Tibial nerve (tissue), 4 donors: Measurements from ENCODE around the gene HSBP1. TPM values are rescaled to one million over a fixed set of nuclear protein-coding genes. Genes with fewer than 3 reads are reported as not detected.

Experiments used
- DNase-seq, 2 donors: peaks; one replicate each; pipeline ENCODE4 v3.0.0-alpha.2; 2019; ENCODE audit warnings: low spot score in 2 of 2
- H3K27ac ChIP-seq, 4 donors: fragments of 200-600 bp; sonication (generic) in 3 of 4; one replicate each; pipeline ENCODE4 v1.5.1; 2017 to 2019; ENCODE audit warnings: mild to moderate bottlenecking in 1 of 4
- H3K27me3 ChIP-seq, 2 donors: fragments of 200-600 bp; sonication (generic) in 1 of 2; one replicate each; pipeline versions ENCODE4 v1.5.1 to v1.6.0; 2017 to 2019
- H3K36me3 ChIP-seq, 3 donors: fragments of 200-600 bp; sonication (generic); one replicate each; pipeline ENCODE4 v1.5.1; 2018 to 2019
- H3K4me1 ChIP-seq, 4 donors: fragments of 200-600 bp; sonication (generic) in 3 of 4; one replicate each; pipeline ENCODE4 v1.5.1; 2017 to 2019
- H3K4me3 ChIP-seq, 4 donors: fragments of 200-600 bp; sonication (generic) in 3 of 4; one replicate each; pipeline ENCODE4 v1.5.1; 2017 to 2019; ENCODE audit warnings: mild to moderate bottlenecking in 1 of 4, moderate library complexity in 1 of 4
- H3K9me3 ChIP-seq, 4 donors: fragments of 200-600 bp; sonication (generic) in 3 of 4; one replicate each; pipeline ENCODE4 v1.5.1; 2017 to 2019
- EP300 ChIP-seq, 2 donors: sonication (generic); formaldehyde crosslinking; IDR thresholded peaks; one replicate each; pipeline ENCODE4 v1.6.1; 2017; ENCODE audit warnings: antibody characterized with exemption in 2 of 2, mild to moderate bottlenecking in 1 of 2
- POLR2A ChIP-seq, 2 donors: fragments of 450-650 bp; IDR thresholded peaks; one replicate each; pipeline ENCODE4 v1.6.1; 2017; ENCODE audit warnings: antibody characterized with exemption in 2 of 2, mild to moderate bottlenecking in 2 of 2, moderate library complexity in 2 of 2
- WGBS, 2 donors: methylation state at CpG; one replicate each; pipeline ENCODE4 v1.1.5; 2018; 5-methylcytosine and 5-hydroxymethylcytosine counted together
- total RNA-seq, 4 donors: library from RNA; depleted of rRNA; stranded (reverse); fragments of >200 nt; gene quantifications; one replicate each; pipeline ENCODE4 v1.1.0, GENCODE V29; 2016
- TF ChIP-seq, protein P1 (sequence below), 5 experiments: fragments of 200-600 bp in 3 of 5; fragments of 450-650 bp in 2 of 5; sonication (generic) in 3 of 5; IDR thresholded peaks; one replicate each; pipeline ENCODE4 v1.5.1; 2016 to 2019; ENCODE audit warnings: antibody characterized with exemption in 5 of 5, mild to moderate bottlenecking in 3 of 5, moderate library complexity in 2 of 5

HSBP1 gene
- total RNA-seq, 4 donors from 2014 or later, result 7.3 to 12.6 (median 8.5) TPM

DNA sequence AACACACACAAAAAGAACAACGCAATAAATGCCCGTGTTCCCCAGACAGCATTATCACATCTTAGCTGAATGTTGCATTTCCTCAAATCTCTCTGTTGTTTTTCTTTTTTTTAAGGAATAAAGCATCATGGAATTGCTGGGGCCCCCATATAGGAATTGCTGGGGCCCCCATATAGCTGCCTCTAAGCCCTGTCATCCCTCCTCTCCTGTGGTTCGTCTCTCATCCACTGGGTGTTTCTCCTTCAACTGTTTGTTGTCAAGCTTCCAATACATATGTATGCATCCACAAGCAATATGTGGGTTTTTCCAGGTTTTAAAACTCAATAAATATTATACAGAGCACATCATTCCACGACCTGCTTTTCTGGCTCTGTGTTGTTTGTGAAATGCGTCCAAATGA is 43.2 kb downstream of the HSBP1 start:
- no peak for TF ChIP-seq EP300 (IDR thresholded peaks at IDR 0.05)
- TF ChIP-seq, protein P1, sequence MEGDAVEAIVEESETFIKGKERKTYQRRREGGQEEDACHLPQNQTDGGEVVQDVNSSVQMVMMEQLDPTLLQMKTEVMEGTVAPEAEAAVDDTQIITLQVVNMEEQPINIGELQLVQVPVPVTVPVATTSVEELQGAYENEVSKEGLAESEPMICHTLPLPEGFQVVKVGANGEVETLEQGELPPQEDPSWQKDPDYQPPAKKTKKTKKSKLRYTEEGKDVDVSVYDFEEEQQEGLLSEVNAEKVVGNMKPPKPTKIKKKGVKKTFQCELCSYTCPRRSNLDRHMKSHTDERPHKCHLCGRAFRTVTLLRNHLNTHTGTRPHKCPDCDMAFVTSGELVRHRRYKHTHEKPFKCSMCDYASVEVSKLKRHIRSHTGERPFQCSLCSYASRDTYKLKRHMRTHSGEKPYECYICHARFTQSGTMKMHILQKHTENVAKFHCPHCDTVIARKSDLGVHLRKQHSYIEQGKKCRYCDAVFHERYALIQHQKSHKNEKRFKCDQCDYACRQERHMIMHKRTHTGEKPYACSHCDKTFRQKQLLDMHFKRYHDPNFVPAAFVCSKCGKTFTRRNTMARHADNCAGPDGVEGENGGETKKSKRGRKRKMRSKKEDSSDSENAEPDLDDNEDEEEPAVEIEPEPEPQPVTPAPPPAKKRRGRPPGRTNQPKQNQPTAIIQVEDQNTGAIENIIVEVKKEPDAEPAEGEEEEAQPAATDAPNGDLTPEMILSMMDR (IDR thresholded peaks at IDR 0.05), result no peak
- no peak for TF ChIP-seq POLR2A (IDR thresholded peaks at IDR 0.05)
- no peak overlapping the region for H3K27ac ChIP-seq
- peaks cover 0 to 3% (median 0%) of the 10 kb centered on the region in 4 donors for H3K4me1 ChIP-seq
- H3K36me3 ChIP-seq, result no peaks in the 10 kb centered on the region
- no peak overlapping the region for H3K4me3 ChIP-seq
- H3K27me3 ChIP-seq, result no peaks in the 10 kb centered on the region
- H3K9me3 ChIP-seq, result no peaks in the 10 kb centered on the region
- 69 to 74% methylated on average over 5 of the region's 5 CpGs for WGBS, 2 donors
- DNase-seq, result no peak

DNA sequence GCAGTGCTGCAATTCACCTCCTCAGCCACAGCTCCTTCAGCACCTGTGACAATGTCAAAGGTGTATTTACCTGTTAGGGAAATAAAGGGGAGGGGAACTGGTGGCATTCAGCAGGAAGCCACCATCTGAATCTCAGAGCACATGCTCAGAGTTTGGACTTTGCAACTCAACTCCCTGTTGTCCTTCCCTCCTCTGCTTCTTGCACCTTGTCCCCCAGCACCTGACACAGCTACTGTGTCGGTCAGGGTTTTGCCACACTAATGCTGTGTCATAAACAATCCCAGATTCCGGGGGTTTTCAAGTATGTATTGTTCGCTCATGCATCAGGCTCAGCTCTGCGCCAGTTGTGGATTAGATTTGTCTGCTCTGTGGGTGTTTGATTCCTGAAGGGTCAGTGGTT is 43.7 kb downstream of the HSBP1 start:
- H3K4me3 ChIP-seq, result no peak overlapping the region
- no peak overlapping the region for H3K27ac ChIP-seq
- H3K9me3 ChIP-seq, result no peaks in the 10 kb centered on the region
- no peaks in the 10 kb centered on the region for H3K27me3 ChIP-seq
- no peaks in the 10 kb centered on the region for H3K36me3 ChIP-seq
- TF ChIP-seq, protein P1 (IDR thresholded peaks at IDR 0.05), result no peak
- TF ChIP-seq POLR2A (IDR thresholded peaks at IDR 0.05), result no peak
- TF ChIP-seq EP300 (IDR thresholded peaks at IDR 0.05), result no peak
- no peak for DNase-seq
- 93 to 94% methylated on average over 4 of the region's 4 CpGs for WGBS, 2 donors
- peaks cover 0 to 3% (median 0%) of the 10 kb centered on the region in 4 donors for H3K4me1 ChIP-seq

DNA sequence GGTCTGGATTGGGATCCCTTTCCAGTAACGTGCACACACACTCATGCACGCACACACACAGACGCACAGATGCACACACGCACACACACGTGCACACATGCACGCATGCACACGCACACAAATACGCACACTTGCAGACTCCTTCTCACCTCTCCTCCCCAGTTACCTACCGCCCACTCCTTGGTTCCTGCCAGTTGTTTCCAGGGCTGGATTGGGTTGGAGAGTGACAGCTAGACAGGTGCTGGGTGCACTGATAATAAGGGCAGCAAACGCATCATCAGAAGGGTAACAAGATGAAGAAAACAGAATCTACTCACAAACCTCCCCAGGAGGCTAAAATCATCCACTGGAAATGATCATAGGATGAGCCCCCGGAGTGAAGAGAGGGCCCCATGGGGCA is 45.0 kb downstream of the HSBP1 start:
- no peaks in the 10 kb centered on the region for H3K27me3 ChIP-seq
- no peaks in the 10 kb centered on the region for H3K9me3 ChIP-seq
- no peak overlapping the region for H3K27ac ChIP-seq
- WGBS, 2 donors, result 89 to 90% methylated on average over 11 of the region's 11 CpGs
- peaks cover 0 to 1% (median 0%) of the 10 kb centered on the region in 4 donors for H3K4me1 ChIP-seq
- H3K36me3 ChIP-seq, result no peaks in the 10 kb centered on the region
- TF ChIP-seq EP300 (IDR thresholded peaks at IDR 0.05) (no peak), POLR2A (IDR thresholded peaks at IDR 0.05) (no peak)
- TF ChIP-seq, protein P1 (IDR thresholded peaks at IDR 0.05), result no peak
- no peak overlapping the region for H3K4me3 ChIP-seq
- DNase-seq, result no peak

- Histone ChIP-seq H3K9me3 (no peaks in the 10 kb centered on the region), H3K27me3 (no peaks in the 10 kb centered on the region), H3K27ac (no peak overlapping the region), H3K36me3 (no peaks in the 10 kb centered on the region), H3K4me3 (no peak overlapping the region), H3K4me1 (no peaks in the 10 kb centered on the region)
- no peak for DNase-seq
- 92 to 94% methylated on average over 8 of the region's 8 CpGs for WGBS, 2 donors
- TF ChIP-seq POLR2A (IDR thresholded peaks at IDR 0.05) (no peak), EP300 (IDR thresholded peaks at IDR 0.05) (no peak)
- TF ChIP-seq, protein P1 (IDR thresholded peaks at IDR 0.05), result no peak
Observed at GRCh38 chr16:83853834-83854233, 46.1 kb downstream of the HSBP1 start.

- Histone ChIP-seq H3K27ac (no peak overlapping the region), H3K27me3 (no peaks in the 10 kb centered on the region), H3K9me3 (no peaks in the 10 kb centered on the region), H3K36me3 (no peaks in the 10 kb centered on the region), H3K4me3 (no peak overlapping the region), H3K4me1 (no peaks in the 10 kb centered on the region)
- no peak for DNase-seq
- 76 to 87% methylated on average over 9 of the region's 9 CpGs for WGBS, 2 donors
- no peak for TF ChIP-seq EP300 (IDR thresholded peaks at IDR 0.05)
- TF ChIP-seq, protein P1 (IDR thresholded peaks at IDR 0.05), result no peak
- TF ChIP-seq POLR2A (IDR thresholded peaks at IDR 0.05), result no peak
Observed at GRCh38 chr16:83854420-83854819, 46.6 kb downstream of the HSBP1 start.
